HG02571 (cell line): ENCODE measurements around the gene STK32B.

Experiments
- ATAC-seq: cut with Tn5 transposase; IDR thresholded peaks from one replicate; pipeline ENCODE4 v1.9.1; 2021; ENCODE audit warnings: mild to moderate bottlenecking, moderate library complexity; ENCODE audit not compliant: unreplicated experiment

The STK32B gene

DNA sequence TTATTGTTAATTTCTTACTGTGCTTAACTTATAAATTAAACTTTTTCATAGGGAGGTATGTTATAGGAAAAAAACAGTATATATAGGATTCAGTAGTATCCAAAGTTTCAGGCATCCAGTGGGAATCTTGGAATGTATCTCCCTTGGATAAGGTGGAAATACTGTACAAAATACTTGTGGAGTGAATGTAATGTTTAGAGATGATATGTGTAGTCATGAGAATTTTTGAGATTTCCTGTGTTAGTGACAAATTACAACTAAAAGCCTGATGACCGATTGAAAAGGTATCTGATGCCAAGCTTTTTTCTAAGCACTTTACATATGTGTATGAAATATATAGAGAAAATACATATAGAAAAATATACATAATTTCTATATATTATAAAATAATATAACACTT is 69.2 kb downstream of the STK32B start:
- no peak for ATAC-seq

GRCh38 chr4:5122114-5122513 is 70.8 kb downstream of the STK32B start:
- ATAC-seq = no peak

GRCh38 chr4:5124876-5125275 is 73.6 kb downstream of the STK32B start:
- ATAC-seq = no peak

- ATAC-seq = no peak
Measured at GRCh38 chr4:5125321-5125720, 74.0 kb downstream of the STK32B start.

GRCh38 chr4:5126231-5126630 is 75.0 kb downstream of the STK32B start:
- no peak for ATAC-seq

DNA sequence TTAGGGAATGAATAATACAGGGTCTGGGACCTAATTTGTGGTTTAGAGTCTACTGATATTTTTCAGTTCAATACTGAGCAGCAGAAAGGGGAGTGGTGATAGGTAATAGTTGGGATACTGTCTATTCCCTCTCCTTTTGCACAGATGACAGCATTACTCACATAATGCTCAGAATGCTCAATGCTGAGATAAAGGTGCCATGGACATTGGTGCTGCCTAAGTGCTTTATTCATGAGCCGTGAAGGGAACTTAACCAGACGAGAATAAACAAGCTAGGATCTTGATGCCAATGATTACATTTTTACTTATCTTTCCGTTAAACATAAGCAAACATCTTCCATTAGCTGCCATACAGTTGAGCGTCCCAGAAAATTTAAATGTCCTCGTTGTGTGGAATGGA is 75.6 kb downstream of the STK32B start:
- no peak for ATAC-seq

DNA sequence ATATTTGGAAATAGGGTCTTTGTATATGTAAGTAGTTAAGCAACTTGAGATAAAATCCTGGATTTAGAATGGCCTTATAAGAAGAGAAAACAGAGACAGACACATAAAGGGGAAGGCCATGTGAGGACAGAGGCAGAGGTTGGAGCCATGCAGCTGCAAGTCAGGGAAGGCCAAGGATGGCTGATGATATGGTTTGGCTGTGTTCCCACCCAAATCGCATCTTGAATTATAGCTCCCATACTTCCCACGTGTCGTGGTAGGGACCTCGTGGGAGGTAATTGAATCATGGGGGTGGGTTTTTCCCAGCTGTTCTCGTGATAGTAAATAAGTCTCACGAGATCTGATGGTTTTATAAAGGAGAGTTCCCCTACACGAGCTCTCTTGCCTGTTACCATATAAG is 76.3 kb downstream of the STK32B start:
- ATAC-seq = no peak

DNA sequence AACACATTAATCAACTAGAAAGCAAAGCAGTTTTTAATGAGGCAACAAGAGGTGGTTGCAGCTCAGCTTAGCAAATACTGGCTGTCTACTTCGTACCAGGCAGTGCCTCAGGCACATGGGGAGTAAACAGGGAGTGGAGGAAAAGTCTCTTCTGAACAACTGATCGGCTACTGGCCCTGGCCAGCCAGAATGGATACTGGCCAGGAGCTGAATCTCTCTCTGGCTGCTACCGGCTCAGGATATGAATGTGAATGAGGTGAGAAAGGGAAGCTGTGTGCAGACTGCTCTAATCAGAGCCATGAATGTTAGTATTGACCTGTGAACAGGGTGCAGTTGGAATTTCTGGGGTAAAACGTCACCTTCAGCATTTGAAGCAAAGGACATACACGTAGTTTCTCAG is 77.3 kb downstream of the STK32B start:
- ATAC-seq = no peak

DNA sequence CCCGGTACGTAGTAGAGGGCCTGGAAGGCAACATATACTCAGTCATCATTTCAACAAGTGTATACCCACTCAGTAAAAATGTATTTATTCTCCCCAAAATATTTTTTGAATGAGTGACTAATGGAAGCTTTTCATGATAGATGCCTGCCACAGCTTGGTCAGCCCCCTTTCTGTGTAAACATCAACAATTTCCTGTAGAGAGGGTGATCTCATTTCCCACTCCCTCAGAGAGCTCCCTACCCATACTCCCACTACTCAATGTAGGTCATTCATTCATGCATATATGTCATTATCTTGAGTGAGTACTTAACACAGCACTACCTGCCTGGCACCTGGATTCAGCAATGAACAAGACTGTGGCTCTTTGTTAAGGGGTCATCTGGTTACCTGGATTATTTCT is 81.9 kb downstream of the STK32B start:
- ATAC-seq = no peak

DNA sequence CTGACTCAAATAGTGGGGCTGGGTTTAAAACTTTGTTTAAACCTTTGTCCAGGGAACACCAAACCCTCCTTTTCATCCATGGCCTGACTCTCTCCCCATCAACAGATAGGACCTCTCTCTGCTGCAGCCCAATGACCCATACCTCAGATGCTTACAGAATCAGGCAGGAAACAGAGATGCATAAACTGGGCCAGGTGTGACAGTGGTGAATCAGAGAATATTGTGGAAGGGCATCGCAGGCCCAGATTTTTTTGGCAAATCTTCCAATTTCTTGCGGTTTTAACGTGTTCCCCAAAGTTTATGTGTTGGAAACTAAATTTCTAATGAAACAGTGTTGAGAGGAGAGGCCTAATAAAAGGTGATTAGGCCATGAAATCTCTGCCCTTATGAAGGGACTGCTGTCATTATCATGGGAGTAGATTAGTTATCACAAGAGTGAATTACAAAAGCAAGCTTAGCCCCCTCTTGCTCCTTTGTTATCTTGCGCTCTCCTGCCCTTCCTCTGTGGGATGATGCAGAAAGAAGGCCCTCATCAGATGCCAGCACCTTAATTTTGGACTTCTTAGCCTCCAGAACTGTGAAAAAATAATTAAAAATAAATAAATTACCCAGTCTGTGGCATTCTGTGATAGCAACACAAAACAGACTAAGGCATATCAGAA is 82.8 kb downstream of the STK32B start:
- ATAC-seq = no peak

DNA sequence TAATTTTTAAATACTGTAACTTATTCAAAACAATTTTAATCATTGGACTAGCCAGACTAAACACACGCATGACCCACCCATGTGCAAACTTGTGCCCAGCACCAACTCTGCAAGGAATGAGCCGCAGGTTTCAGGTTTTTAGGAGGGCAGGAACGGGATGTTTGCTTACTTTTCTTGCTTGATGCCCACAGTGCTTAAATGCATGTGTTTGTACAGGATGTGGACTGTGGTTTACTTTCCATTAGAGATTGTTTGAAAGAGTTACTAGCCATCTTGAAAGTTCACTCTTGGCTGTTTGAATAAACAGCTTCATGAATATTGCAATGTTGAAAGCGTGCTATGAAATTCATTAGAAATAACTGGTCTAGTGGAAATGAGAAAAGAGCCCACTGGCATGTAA is 83.3 kb downstream of the STK32B start:
- ATAC-seq = no peak

- ATAC-seq = no peak
Measured at GRCh38 chr4:5137226-5137625, 85.9 kb downstream of the STK32B start.

GRCh38 chr4:5137927-5138326 is 86.6 kb downstream of the STK32B start:
- no peak for ATAC-seq

- ATAC-seq = no peak
Measured at GRCh38 chr4:5138389-5138788, 87.1 kb downstream of the STK32B start.

DNA sequence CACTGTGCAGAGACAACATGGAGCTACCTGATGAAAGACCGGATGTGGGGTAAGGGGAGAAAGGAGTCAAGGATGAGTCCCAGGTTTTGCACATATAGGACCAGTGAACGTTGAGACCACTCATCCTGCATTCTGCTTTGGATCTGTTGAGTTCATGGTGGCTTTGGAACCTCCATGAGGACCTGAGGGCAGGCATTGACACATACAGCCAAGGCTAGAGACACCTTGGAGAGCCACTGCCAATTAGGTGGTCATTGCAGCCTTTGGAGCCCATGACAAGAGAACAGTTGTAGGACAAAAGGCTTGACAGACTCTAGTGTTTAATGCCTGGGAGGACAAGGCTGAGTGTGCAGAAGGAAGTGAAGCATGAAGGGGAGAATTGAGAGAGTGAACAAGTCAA is 87.9 kb downstream of the STK32B start:
- no peak for ATAC-seq

DNA sequence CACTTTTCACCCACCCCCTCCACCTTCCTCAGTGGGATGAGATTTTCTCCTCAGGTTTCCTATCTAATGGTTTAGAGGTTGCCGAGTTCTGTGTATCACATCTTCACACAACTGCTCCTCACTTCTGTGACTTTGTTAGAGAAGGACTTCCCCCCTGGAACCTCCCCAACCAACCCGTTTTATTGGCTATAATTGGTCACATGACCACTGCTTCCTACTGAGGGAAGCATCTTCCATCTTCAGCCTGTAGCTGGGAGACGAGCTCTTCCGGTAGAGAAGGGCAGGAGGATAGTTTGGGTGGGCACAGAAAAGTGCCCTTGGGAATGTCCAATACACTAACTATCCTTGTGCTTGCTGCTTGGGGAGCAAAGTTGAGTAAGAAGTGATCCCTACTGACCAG is 90.5 kb downstream of the STK32B start:
- ATAC-seq = no peak

DNA sequence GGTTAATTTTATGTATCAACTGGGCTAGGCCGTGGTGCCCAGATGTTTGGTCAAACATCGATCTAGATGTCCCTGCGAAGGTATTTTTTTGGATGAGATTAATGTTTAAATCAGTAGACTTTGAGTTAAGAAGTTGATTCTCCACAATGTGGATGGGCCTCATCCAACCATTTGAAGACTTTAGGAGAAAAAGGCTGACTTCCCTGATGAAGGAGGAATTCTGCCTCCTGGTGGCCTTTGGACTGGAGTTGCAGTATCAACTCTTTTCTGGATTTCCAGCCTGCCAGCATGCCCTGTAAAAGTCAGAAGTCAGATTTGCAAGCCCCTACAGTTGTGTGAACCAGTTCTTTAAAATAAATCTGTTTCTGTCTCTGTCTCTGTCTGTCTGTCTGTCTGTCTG is 91.4 kb downstream of the STK32B start:
- ATAC-seq = no peak

DNA sequence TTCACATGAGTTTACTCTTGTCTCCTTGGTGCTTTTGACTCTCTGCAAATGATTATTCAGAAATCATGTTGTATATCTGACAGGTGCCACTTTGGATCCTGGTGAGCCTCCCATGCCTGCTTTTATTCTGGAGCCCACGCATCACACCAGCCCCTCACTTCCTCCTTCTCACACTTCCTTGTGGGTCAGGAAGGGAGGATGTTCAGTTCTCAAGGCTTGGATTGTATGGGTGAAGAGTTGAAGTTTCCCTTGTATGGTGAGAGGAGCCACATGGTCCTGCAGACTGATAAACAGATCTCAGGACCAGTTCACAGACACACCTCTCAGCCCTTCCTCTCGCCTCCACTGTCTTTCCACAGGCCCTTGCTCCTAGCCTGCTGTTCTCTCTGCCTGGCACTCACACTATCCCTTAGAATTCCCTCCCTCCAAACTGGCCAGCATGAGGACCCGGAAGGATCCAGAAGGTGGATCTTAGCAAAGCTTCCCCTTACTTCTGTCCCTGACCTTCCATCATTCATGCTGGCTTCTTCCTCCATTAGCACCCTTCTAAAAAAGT is 92.1 kb downstream of the STK32B start:
- no peak for ATAC-seq

DNA sequence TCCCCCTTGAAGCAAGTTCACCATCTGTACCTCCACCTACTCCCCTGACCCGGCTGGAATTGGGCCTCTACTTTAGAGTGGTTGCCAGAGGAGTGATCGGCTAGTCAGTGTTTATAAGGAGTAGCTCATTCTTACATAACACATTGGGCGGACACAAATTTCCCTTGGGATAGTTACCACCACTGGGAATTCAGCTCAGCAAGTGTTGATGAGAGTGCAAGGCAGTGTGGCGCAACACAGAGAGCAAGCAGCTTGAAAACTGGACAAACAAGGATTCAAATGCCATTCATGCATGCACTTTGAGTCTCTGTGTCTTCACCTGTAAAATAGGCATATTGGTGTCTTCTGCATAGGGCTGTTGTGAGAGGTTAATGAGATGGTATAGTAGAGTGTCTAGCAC is 92.7 kb downstream of the STK32B start:
- ATAC-seq = no peak

DNA sequence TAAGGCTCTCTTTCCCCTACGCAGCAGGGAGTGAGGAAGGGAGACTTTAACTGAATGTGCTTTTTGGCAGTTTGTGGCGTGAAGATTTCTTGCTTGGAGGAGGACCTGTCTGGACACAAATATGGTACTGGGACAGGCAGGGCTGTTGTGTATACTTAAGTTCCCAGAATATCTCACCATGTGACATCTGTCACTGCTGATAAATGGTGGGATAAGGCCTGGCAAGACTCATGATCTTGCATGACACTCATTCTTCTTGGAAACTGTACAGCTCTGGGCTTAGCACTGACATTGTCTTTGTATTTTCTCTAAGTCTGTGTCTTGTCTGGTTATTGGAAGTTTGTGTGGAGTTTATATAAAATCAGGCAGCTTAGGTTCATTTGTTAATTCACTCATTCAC is 93.1 kb downstream of the STK32B start:
- ATAC-seq = no peak

DNA sequence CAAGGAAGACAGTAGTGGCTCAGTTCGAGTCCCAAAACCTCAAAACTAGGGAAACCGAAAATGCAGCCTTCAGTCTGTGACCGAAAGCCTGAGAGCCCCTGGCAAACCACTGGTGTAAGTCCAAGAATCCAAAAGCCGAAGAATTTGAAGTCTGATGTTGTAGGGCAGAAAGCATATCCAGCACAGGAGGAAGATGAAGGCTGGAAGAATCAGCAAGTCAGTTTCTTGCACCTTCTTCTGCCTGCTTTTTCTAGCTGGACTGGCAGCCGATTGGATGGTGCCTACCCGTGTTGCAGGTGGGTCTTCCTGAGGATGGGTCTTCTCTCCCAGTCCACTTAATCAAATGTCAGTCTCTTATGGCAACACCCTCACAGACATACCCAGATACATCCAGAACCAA is 95.0 kb downstream of the STK32B start:
- ATAC-seq = no peak

- no peak for ATAC-seq
Measured at GRCh38 chr4:5152521-5152920, 101.2 kb downstream of the STK32B start.

DNA sequence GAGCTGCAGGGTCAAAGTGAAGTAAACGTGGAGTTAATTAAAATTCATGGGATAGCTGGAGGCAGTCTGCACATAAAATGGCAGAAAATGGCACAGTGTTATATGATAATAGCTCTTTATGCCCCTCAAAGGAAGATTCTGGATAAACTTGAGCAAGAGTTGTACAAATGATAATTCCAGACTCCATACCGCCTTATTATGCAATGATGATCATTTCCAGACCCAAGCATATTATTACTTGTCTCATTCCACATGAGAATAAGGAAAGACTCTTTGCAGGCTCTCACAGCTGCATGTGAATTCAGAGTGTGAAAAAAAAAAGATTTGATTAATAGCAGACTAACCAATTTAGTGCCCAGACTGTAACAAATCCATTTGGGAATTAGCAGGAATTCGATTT is 105.4 kb downstream of the STK32B start:
- no peak for ATAC-seq
